Measurements from ENCODE around the gene TEX19. TPM values are rescaled to one million over a fixed set of nuclear protein-coding genes. Genes with fewer than 3 reads are reported as not detected.

The TEX19 gene
- total RNA-seq, 4 donors from 2014 or later = not detected

DNA sequence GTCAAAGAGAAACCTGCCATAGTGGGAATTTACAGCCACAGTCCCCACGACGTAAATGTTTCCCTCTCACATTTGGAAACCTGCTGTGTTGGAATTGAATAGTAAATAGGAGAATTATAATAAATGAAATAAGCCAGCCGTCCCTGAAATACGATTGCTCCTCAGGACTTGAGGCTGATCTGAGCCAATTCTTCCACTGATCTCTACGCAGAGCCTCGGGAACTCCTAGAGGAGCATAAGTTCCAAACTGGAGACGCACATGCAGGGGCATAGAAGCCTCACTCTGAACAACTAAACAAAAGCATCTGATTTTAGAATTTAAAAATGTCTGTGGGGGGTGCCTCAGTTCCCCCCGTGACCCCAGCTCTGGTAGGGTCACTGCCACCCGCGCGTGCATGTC, 10.2 kb upstream of the TEX19 start:
- Histone ChIP-seq H3K4me1 (peaks cover 3 to 12% (median 7%) of the 10 kb centered on the region in 4 donors), H3K9me3 (no peaks in the 10 kb centered on the region), H3K36me3 (no peaks in the 10 kb centered on the region), H3K27me3 (peaks cover 0 to 17% (median 0%) of the 10 kb centered on the region in 4 donors), H3K4me3 (no peak overlapping the region), H3K27ac (replicated peaks in 1 of 4) (no peak overlapping the region)
- intact Hi-C loops (cut with DNase I) = no loop called here
- WGBS = 56% methylated on average over 11 of the region's 11 CpGs
- no peak for DNase-seq (ENCODE audit: extremely low spot score)
- TF ChIP-seq, protein P1, sequence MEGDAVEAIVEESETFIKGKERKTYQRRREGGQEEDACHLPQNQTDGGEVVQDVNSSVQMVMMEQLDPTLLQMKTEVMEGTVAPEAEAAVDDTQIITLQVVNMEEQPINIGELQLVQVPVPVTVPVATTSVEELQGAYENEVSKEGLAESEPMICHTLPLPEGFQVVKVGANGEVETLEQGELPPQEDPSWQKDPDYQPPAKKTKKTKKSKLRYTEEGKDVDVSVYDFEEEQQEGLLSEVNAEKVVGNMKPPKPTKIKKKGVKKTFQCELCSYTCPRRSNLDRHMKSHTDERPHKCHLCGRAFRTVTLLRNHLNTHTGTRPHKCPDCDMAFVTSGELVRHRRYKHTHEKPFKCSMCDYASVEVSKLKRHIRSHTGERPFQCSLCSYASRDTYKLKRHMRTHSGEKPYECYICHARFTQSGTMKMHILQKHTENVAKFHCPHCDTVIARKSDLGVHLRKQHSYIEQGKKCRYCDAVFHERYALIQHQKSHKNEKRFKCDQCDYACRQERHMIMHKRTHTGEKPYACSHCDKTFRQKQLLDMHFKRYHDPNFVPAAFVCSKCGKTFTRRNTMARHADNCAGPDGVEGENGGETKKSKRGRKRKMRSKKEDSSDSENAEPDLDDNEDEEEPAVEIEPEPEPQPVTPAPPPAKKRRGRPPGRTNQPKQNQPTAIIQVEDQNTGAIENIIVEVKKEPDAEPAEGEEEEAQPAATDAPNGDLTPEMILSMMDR (IDR thresholded peaks at IDR 0.05) = no peak
- TF ChIP-seq EP300 (IDR thresholded peaks at IDR 0.05) (no peak), POLR2AphosphoS5 (IDR thresholded peaks at IDR 0.05) (no peak), POLR2A (IDR thresholded peaks at IDR 0.05; ENCODE audit: low read depth) (no peak)

DNA sequence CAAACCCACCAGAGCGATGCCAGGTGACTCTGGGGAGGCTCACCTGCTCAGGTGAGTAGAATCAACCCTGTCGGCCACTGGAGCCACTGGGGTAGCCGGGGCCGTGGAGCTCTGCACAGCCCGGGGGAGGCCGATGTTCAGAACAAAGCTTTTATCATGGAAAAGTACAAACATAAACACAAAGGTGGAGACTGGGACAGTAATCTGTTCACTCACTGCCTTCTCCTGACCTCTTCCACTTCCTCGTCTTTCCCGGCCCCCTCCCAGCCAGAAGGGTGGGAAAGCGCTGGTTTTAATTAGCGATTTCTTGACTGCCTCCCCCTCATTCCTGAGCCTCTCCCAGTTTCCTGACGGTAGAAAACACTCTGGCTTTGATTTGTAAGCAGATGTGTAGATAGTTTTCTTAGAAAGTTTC, 9.8 kb upstream of the TEX19 start:
- H3K27ac ChIP-seq (replicated peaks in 1 of 4) = no peak overlapping the region
- TF ChIP-seq EP300 (IDR thresholded peaks at IDR 0.05) (no peak), POLR2AphosphoS5 (IDR thresholded peaks at IDR 0.05) (no peak), POLR2A (IDR thresholded peaks at IDR 0.05; ENCODE audit: low read depth) (no peak)
- TF ChIP-seq, protein P1 (IDR thresholded peaks at IDR 0.05) = no peak
- no peaks in the 10 kb centered on the region for H3K9me3 ChIP-seq
- H3K27me3 ChIP-seq = peaks cover 0 to 17% (median 0%) of the 10 kb centered on the region in 4 donors
- intact Hi-C loops (cut with DNase I) = no loop called here
- H3K4me3 ChIP-seq = no peak overlapping the region
- DNase-seq (ENCODE audit: extremely low spot score) = no peak
- WGBS = 47% methylated on average over 10 of the region's 11 CpGs
- peaks cover 3 to 12% (median 7%) of the 10 kb centered on the region in 4 donors for H3K4me1 ChIP-seq
- H3K36me3 ChIP-seq = no peaks in the 10 kb centered on the region

DNA sequence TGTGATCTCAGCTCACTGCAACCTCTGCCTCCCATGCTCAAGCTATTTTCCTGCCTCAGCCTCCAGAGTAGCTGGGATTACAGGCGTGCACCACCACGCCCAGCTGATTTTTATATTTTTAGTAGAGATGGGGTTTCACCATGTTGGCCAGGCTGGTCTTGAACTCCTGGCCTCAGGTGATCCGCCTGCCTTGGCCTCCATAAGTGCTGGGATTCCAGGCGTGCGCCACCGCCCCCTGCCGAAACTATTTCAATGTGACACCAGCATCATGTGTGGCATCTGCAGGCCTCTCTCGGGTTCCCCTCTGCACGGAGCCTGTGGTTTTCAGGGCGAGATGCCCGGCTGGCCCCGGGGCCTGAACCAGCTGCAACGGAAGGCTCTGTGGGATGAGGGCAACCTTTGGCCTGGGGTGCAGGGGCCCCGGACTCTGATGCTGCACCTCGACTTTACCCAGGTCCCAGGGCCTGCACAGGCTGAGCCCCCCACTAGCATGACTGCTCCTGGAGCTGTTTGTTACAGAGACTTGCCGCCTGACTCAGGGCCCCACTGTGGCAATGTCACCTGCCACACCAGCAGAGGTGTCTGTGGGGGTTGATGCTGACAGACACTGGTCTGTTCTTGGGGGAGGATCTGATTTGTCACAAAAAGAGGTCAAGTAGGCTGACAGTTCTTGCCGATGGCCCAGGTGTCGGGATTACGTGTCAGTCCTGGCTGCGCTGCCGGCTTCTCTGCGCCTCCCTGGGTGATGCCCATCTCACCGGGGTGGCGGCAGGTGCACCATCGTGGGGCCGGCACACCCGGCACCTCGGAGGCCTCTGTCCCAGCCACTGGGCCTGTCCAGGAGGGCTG, 8.6 kb upstream of the TEX19 start:
- DNase-seq (ENCODE audit: extremely low spot score) = no peak
- H3K9me3 ChIP-seq = no peaks in the 10 kb centered on the region
- H3K4me1 ChIP-seq = peaks cover 4 to 12% (median 7%) of the 10 kb centered on the region in 4 donors
- TF ChIP-seq POLR2AphosphoS5 (IDR thresholded peaks at IDR 0.05) = no peak
- no peak for TF ChIP-seq EP300 (IDR thresholded peaks at IDR 0.05)
- TF ChIP-seq, protein P1 (IDR thresholded peaks at IDR 0.05) = no peak
- no peak for TF ChIP-seq POLR2A (IDR thresholded peaks at IDR 0.05; ENCODE audit: low read depth)
- intact Hi-C loops (cut with DNase I) = loop anchor here (5.0 kb wide), 2 partner anchors 202 to 427 kb away; no protein-coding TSS in a partner anchor
- WGBS = 87% methylated on average over 8 of the region's 28 CpGs
- H3K27me3 ChIP-seq = peaks cover 0 to 17% (median 0%) of the 10 kb centered on the region in 4 donors
- no peak overlapping the region for H3K27ac ChIP-seq (replicated peaks in 1 of 4)
- H3K36me3 ChIP-seq = no peaks in the 10 kb centered on the region
- H3K4me3 ChIP-seq = no peak overlapping the region

- H3K36me3 ChIP-seq = no peaks in the 10 kb centered on the region
- TF ChIP-seq EP300 (IDR thresholded peaks at IDR 0.05) = no peak
- TF ChIP-seq POLR2A (IDR thresholded peaks at IDR 0.05; ENCODE audit: low read depth) = no peak
- TF ChIP-seq POLR2AphosphoS5 (IDR thresholded peaks at IDR 0.05) = no peak
- TF ChIP-seq, protein P1 (IDR thresholded peaks at IDR 0.05) = no peak
- no peak overlapping the region for H3K27ac ChIP-seq (replicated peaks in 1 of 4)
- no peaks in the 10 kb centered on the region for H3K9me3 ChIP-seq
- H3K4me1 ChIP-seq = peaks cover 6 to 19% (median 15%) of the 10 kb centered on the region in 4 donors
- WGBS = 62% methylated on average over 21 of the region's 21 CpGs
- intact Hi-C loops (cut with DNase I) = loop anchor here (5.0 kb wide), 2 partner anchors 201 to 426 kb away; no protein-coding TSS in a partner anchor
- no peak overlapping the region for H3K4me3 ChIP-seq
- DNase-seq (ENCODE audit: extremely low spot score) = no peak
- H3K27me3 ChIP-seq = peaks cover 0 to 23% (median 0%) of the 10 kb centered on the region in 4 donors
Measured at GRCh38 chr17:82351254-82351712, 7.8 kb upstream of the TEX19 start.

Data from esophagus muscularis mucosa (tissue), 4 donors.